Central memory CD4-positive, alpha-beta T cell (primary cell): ENCODE results near the gene PEX14.
A peak's percentile ranks its signal among the peaks of the same experiment; 100 is the strongest.
"Not testable (repeated sequence)": the region's sequence is repeated elsewhere in the genome, so short reads cannot be mapped to it uniquely, and the experiment has no call there.

Experiments used
- DNase-seq: peaks from one replicate; pipeline ENCODE4 v3.0.0; 2022
- total RNA-seq, 3 experiments: gene quantifications; one replicate each; lab custom pipeline; 2026; lab: John Stamatoyannopoulos, UW

PEX14 gene, protein sequence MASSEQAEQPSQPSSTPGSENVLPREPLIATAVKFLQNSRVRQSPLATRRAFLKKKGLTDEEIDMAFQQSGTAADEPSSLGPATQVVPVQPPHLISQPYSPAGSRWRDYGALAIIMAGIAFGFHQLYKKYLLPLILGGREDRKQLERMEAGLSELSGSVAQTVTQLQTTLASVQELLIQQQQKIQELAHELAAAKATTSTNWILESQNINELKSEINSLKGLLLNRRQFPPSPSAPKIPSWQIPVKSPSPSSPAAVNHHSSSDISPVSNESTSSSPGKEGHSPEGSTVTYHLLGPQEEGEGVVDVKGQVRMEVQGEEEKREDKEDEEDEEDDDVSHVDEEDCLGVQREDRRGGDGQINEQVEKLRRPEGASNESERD
- 15.4 to 19.9 (median 17.4) reads per million in 3 experiments for total RNA-seq

DNA sequence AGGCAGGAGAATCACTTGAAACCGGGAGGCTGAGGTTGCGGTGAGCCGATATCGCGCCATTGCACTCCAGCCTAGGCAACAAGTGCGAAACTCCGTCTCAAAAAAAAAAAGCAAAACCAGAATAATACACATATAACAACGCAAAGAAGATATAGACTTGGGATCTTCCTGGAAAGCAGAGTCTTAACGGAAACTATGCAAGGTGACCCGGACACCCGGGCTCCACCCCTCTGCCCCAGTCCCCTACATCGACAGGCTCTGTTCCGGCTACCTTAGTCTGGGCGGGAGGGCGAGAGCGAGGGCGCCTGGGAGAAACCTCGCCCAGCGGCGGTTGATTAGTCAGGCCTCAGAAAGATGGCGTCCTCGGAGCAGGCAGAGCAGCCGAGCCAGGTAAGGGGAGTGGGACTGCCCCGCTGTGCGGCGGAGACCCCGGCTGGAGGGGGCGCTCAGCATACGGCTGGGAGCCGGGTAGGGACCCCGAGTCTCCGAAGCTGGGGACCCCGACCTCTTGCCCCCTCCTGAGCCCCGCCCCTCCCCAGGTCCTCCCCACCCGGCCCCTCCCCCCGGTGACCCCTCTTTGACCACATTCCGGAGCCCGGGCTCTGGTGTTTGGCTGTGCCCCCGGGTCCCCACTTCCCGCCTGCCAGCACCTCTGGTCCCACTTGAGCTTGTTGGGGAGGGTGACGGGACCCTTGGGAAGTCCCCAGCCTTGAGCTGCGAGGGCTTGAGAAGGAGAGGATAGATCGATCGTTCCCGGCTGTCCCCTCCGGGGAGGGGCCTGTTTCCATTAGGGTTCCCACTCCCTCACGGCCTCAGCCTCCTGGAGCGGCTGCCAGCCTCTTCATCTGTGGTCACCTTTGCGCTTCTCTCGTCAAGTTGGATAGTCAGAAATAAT is at the start of gene PEX14:
PEX14 (plus strand) TSS at position 338 of the 895 bp plus-strand sequence; CDS start at position 355, 17 bp downstream.
- DNase-seq, result peak; percentile 78

- not testable (repeated sequence) for DNase-seq
Observed at GRCh38 chr1:10425826-10426534, 48.8 kb upstream of the PEX14 start.

DNA sequence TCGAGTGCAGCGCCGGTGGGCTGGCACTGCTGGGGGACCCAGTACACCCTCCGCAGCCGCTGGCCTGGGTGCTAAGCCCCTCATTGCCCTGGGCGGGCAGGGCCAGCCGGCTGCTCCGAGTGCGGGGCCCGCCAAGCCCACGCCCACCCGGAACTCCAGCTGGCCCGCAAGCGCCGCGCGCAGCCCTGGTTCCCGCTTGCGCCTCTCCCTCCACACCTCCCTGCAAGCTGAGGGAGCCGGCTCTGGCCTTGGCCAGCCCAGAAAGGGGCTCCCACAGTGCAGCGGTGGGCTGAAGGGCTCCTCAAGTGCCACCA is 48.3 kb upstream of the PEX14 start:
- not testable (repeated sequence) for DNase-seq

- no peak for DNase-seq
Observed at GRCh38 chr1:10428984-10429383, 45.8 kb upstream of the PEX14 start.

DNA sequence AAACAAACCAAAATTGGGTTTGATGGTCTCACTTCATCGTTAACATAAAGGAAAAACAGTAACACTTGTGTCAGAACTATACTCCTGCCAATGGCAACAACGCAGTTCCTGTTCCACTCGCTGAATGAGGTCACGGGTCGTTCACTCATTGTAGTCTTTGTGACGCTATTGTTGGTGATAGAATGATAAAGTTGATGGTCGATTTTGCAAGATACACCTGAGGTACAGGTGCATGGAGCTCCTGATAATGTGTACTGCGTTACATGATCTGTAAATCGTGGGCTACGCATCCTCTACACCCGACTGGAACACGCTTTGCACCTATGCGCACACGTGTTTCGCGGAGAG is 44.9 kb upstream of the PEX14 start:
- DNase-seq, result no peak

DNA sequence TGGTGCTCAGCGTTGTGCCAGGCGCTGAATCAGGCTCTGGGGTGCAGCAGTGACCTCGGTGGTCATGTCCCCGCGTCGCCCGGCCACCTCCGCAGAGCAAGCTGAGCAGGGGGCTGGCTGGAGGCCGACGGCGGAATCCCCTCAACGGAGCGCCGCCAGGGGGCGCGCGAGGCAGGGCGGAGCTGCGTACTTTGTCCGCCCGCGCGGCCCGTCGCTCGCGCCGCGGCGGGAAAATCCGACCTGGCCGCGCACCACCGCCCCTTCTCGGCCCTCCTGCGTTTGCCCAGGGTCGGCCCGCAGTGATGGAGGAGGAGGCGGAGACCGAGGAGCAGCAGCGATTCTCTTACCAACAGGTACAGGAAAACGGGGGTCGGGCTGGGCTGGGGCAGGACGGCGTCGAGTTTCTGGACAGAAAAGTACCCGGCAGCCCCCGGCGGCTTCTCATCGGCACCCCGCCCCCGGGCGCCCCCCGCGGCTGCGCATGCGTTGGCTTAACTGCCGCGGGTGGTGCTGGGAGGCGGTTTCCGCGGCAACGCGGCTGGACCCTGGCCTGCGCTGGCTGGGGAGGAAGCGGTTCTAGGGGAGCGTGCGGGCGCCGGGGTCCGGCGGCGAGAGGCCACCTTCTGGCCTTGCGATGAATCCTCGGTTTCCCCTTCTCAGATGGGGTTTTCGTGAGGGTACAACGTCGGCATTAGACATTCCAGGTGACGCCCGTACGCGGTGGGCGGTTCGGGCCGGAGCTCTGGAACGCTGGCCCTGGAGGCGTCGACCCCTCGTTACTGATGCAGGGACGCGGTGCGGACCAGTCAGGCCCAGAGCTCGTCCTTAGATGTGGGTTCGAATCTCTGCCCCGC is 44.3 kb upstream of the PEX14 start, which contains the start of gene CENPS:
CENPS (plus strand) TSS at position 218 of the 854 bp plus-strand sequence; CDS start at position 303, 85 bp downstream.
- DNase-seq, result peak; percentile 90

DNA sequence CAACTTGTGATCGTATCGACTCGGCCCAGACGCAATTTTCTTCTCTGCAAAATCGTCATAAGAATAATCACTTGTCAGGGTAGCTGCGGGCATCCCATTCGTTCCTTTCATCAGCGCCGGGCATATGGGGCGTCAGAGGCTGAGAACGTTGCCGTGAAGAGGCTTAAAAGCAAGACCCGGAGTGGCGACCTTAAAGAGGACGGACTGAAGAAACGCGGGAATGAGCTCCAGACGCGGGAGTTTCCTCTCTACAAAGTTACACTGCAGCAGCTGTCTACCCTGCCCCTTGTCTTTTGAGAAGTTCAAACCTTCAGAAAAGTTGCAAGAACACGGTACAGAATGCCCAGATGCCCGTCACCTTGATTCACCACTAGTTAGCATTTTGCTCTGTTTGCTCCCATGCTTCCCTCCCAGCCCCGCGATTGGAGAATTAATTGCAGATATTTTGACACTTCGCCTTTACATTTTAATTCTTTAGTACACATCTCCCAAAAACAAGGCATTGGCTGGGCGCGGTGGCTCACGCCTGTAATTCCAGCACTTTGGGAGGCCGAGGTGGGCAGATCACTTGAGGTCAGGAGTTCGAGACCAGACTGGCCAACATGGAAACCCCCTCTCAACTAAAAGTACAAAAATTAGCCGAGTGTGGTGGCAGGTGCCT is 43.5 kb upstream of the PEX14 start:
- no peak for DNase-seq

DNA sequence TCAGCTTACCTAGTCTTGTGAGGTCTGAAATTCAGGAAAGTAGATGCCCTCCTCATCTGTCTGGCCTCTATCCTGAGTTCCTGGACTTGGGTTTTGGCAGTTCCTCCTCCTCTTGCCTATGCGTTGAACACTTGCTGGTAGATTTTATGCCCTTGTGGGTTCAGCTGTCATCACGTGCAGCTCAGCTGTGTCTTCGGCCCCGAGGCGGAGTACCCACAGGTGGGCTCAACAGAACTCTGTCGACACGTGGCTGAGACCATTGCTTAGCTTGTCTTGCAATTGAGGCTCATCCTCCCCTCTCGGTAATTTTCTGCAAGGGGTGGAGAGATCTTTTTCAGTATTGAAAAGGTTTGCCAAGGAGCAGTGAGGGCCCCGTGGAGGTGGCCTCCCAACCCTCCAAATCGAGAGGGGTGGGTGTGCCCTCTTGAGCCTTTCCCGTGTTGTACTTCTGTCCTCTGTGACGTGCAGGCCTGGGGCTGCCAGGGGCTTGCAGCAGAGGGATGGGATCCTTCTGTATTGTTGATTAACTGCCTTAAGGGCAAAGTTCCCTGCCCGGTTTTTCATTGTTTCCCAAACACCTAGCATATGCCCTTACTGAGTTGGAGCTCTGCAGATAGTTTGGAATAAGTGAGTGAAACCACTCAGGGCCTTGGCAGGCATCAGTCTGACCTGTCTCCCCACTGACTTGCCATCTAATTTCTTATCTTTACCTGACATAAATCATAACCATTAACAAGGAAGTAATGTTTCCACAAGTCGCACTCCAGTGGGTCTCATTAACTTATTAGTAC is 41.6 kb upstream of the PEX14 start:
- DNase-seq, result no peak

GRCh38 chr1:10433790-10434189 is 41.0 kb upstream of the PEX14 start:
- no peak for DNase-seq

- DNase-seq, result no peak
Observed at GRCh38 chr1:10434590-10434989, 40.2 kb upstream of the PEX14 start.

DNA sequence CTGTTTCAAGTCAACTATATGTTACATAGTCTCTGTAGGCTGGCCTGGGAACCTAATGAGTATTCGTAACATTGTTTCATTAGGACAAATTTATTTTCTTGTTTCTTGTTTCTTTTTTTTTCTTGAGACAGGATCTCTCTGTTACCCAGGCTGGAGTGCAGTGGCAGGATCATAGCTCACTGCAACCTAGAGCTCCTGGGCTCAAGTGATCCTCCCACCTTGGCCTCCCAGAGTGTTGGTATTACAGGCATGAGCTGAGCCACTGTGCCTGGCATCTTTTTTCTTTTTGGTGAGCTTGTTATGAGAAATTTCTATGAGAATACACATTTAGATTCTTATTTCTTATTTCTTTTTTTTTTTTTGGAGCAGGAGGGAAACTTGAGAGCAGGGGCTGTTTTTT is 37.7 kb upstream of the PEX14 start:
- DNase-seq, result no peak

GRCh38 chr1:10438677-10439163 is 36.0 kb upstream of the PEX14 start:
- DNase-seq, result no peak

DNA sequence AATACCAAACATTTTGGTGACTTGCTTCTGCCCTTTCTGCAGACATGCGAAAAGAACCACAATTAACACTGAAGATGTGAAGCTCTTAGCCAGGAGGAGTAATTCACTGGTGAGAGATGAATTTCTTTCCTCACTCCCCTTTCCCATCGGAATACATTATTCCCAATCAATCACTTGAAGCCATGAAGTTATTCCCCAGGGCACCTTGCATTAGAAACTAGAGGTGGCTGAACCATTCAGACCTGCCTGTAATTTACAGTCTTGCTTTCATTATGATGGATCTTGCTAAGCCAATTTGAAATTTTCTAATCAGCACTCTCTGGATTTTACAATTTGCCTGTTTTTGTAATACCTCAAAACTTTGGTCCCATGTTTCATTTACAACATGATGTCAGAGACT is 34.4 kb upstream of the PEX14 start:
- no peak for DNase-seq

DNA sequence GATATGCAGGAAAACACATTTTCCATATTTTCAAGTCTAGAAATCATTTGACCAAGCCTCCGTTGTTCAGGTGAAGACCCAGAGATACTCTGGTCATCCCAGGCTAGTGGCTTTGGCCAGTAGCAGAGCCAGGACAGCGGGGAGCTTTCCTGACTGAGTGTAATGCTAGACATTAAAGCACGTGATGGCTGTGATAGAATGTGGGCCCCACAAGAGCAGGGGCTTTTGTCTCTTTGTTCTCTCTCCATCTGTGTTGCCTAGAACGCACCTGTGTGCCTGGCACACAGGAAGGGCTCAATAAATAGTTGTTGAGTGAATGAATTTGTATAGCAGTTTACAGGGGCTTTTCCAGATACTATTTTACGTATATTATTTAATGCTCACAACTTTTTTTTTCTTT is 34.0 kb upstream of the PEX14 start:
- no peak for DNase-seq

DNA sequence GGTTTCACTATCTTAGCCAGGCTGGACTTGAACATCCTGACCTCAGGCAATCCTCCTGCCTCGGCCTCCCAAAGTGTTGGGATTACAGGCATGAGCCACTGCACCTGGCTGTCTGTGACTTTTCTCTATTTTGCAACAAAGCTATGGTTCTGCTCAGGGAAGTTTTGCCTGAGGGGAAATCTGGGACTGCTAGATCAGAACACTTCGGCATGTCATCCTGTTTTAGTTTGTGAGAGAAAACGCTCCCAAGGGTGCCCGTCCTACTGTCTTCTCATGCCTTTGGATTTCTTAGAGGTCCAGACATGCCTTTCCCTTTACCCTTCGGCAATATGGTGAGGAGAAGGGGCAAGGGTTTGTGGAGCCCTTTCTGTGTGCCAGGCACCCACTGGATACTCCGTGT is 30.5 kb upstream of the PEX14 start:
- no peak for DNase-seq

DNA sequence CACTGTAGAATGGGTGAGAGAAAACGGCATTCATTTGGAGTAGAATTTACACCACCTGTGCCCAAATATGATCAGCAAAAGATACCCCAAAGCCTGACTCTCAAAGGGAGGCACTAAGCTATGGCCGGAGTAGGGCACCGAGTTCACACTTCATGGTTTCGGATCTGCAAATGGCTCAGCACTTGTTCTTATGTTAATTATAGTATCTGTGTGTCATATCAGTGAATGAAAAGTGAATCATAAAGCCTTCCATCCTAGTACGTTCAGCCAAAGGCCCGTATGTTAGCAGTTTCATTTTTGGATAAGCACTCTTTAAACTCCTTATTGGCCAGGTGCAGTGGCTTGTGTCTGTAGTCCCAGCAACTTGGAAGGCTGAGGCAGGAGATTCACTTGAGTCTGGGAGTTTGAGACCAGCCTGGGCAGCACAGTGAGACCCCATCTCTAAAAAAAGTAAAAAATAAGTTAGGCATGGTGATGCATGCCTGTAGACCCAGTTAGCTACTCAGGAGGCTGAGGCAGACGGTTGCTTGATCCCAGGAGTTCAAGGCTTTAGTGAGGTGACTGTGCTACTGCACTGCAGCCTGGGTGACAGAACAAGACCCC is 29.9 kb upstream of the PEX14 start:
- no peak for DNase-seq

DNA sequence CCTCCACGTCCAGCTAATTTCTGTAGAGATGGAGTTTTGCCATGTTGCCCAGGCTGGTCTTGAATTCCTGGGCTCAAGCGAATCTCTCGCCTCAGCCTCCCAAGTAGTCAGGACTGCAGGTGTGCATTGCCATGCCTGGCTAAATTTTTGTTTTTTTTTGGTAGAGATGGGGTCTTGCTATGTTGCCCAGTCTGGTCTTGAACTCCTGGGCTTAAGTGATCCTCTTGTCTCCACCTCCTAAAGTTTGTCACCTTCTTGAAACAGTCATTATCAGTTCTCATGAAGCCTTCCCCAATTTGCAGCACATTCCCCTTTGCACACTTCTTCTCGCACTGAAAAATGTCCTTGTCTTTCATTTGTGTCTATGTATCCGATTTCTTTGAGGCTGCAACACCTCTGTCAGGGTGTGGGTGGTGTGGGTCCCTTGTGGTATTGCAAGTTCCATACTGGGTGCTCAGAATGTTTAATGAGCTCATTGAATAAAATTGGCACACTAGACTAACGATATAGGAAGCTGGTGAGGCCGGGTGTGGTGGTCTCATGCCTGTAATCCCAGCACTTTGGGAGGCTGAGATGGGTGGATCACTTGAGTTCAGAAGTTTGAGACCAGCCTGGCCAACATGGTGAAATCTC is 27.8 kb upstream of the PEX14 start:
- DNase-seq, result no peak

DNA sequence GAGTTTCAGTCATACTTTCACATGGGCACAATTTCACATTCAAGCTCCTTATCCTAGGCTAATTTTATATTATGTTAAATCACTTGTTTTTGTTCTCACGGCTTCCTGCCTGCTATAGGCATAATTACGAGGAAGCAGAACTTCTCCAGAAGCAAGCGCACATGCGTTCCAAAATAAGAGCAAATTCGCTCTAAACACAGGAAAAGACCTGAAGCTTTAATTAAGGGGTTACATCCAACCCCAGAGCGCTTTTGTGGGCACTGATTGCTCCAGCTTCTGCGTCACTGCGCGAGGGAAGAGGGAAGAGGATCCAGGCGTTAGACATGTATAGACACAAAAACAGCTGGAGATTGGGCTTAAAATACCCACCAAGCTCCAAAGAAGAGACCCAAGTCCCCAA is 25.0 kb upstream of the PEX14 start, which contains the start of gene CORT:
CORT (plus strand) TSS at position 281 of the 400 bp plus-strand sequence. CDS start 193 bp downstream, outside the sequence.
- no peak for DNase-seq

- no peak for DNase-seq
Observed at GRCh38 chr1:10450156-10450814, 24.5 kb upstream of the PEX14 start.
